ENCODE results near the gene ANTKMT.
"Not testable (repeated sequence)": the region's sequence is repeated elsewhere in the genome, so short reads cannot be mapped to it uniquely, and the experiment has no call there.

Gene ANTKMT

GRCh38 chr16:752007-752312 lies 31.0 kb downstream of the ANTKMT start:
- Histone ChIP-seq H3K9me3 (ENCODE audit: control insufficient read depth in 5 of 5, low read length in 5 of 5) (peaks cover 0 to 5% (median 0%) of the 10 kb centered on the region in 5 donors), H3K9ac (ENCODE audit: low read length in 5 of 5) (no peak overlapping the region), H3K27ac (ENCODE audit: low read depth, low read length) (no peak overlapping the region), H3K4me1 (ENCODE audit: control insufficient read depth in 5 of 5, insufficient read depth in 5 of 5, low read length in 5 of 5) (no peaks in the 10 kb centered on the region), H3K36me3 (ENCODE audit: control insufficient read depth in 5 of 5, insufficient read depth in 5 of 5, low read length in 5 of 5) (no peaks in the 10 kb centered on the region), H3K27me3 (ENCODE audit: control insufficient read depth in 5 of 5, insufficient read depth in 4 of 5, low read length in 5 of 5) (peaks cover 0 to 17% (median 0%) of the 10 kb centered on the region in 5 donors), H3K4me3 (ENCODE audit: low read depth in 1 of 5, low read length in 5 of 5) (no peak overlapping the region)

- H3K36me3 ChIP-seq (ENCODE audit: control insufficient read depth in 5 of 5, insufficient read depth in 5 of 5, low read length in 5 of 5); H3K4me1 ChIP-seq (ENCODE audit: control insufficient read depth in 5 of 5, insufficient read depth in 5 of 5, low read length in 5 of 5); H3K9ac ChIP-seq (ENCODE audit: low read length in 5 of 5); H3K27ac ChIP-seq (ENCODE audit: low read depth, low read length); H3K9me3 ChIP-seq (ENCODE audit: control insufficient read depth in 5 of 5, low read length in 5 of 5); H3K4me3 ChIP-seq (ENCODE audit: low read depth in 1 of 5, low read length in 5 of 5): not testable (repeated sequence)
- peaks cover 0 to 17% (median 0%) of the 10 kb centered on the region in 5 donors for H3K27me3 ChIP-seq (ENCODE audit: control insufficient read depth in 5 of 5, insufficient read depth in 4 of 5, low read length in 5 of 5)
Observed at GRCh38 chr16:754121-754607, 33.2 kb downstream of the ANTKMT start.

- H3K27ac ChIP-seq (ENCODE audit: low read depth, low read length): no peak overlapping the region
- no peaks in the 10 kb centered on the region for H3K36me3 ChIP-seq (ENCODE audit: control insufficient read depth in 5 of 5, insufficient read depth in 5 of 5, low read length in 5 of 5)
- H3K4me3 ChIP-seq (ENCODE audit: low read depth in 1 of 5, low read length in 5 of 5): no peak overlapping the region
- H3K9me3 ChIP-seq (ENCODE audit: control insufficient read depth in 5 of 5, low read length in 5 of 5): peaks cover 0 to 5% (median 0%) of the 10 kb centered on the region in 5 donors
- H3K4me1 ChIP-seq (ENCODE audit: control insufficient read depth in 5 of 5, insufficient read depth in 5 of 5, low read length in 5 of 5): no peaks in the 10 kb centered on the region
- H3K9ac ChIP-seq (ENCODE audit: low read length in 5 of 5): no peak overlapping the region
- peaks cover 0 to 17% (median 0%) of the 10 kb centered on the region in 5 donors for H3K27me3 ChIP-seq (ENCODE audit: control insufficient read depth in 5 of 5, insufficient read depth in 4 of 5, low read length in 5 of 5)
Observed at GRCh38 chr16:754656-755055, 33.7 kb downstream of the ANTKMT start.

GRCh38 chr16:756428-756827 lies 35.5 kb downstream of the ANTKMT start:
- Histone ChIP-seq H3K4me3 (ENCODE audit: low read depth in 1 of 5, low read length in 5 of 5) (no peak overlapping the region), H3K9ac (ENCODE audit: low read length in 5 of 5) (no peak overlapping the region), H3K36me3 (ENCODE audit: control insufficient read depth in 5 of 5, insufficient read depth in 5 of 5, low read length in 5 of 5) (no peaks in the 10 kb centered on the region), H3K27ac (ENCODE audit: low read depth, low read length) (no peak overlapping the region), H3K9me3 (ENCODE audit: control insufficient read depth in 5 of 5, low read length in 5 of 5) (peaks cover 0 to 5% (median 0%) of the 10 kb centered on the region in 5 donors), H3K27me3 (ENCODE audit: control insufficient read depth in 5 of 5, insufficient read depth in 4 of 5, low read length in 5 of 5) (peaks cover 0 to 16% (median 3%) of the 10 kb centered on the region in 5 donors), H3K4me1 (ENCODE audit: control insufficient read depth in 5 of 5, insufficient read depth in 5 of 5, low read length in 5 of 5) (no peaks in the 10 kb centered on the region)

GRCh38 chr16:759110-759910 lies 38.4 kb downstream of the ANTKMT start:
- no peak overlapping the region for H3K4me3 ChIP-seq (ENCODE audit: low read depth in 1 of 5, low read length in 5 of 5)
- no peaks in the 10 kb centered on the region for H3K4me1 ChIP-seq (ENCODE audit: control insufficient read depth in 5 of 5, insufficient read depth in 5 of 5, low read length in 5 of 5)
- H3K9me3 ChIP-seq (ENCODE audit: control insufficient read depth in 5 of 5, low read length in 5 of 5): peaks cover 0 to 5% (median 0%) of the 10 kb centered on the region in 5 donors
- peaks cover 9 to 21% (median 16%) of the 10 kb centered on the region in 5 donors for H3K27me3 ChIP-seq (ENCODE audit: control insufficient read depth in 5 of 5, insufficient read depth in 4 of 5, low read length in 5 of 5)
- no peak overlapping the region for H3K27ac ChIP-seq (ENCODE audit: low read depth, low read length)
- no peak overlapping the region for H3K9ac ChIP-seq (ENCODE audit: low read length in 5 of 5)
- H3K36me3 ChIP-seq (ENCODE audit: control insufficient read depth in 5 of 5, insufficient read depth in 5 of 5, low read length in 5 of 5): no peaks in the 10 kb centered on the region

- H3K27ac ChIP-seq (ENCODE audit: low read depth, low read length): no peak overlapping the region
- no peak overlapping the region for H3K4me3 ChIP-seq (ENCODE audit: low read depth in 1 of 5, low read length in 5 of 5)
- peaks cover 0 to 5% (median 0%) of the 10 kb centered on the region in 5 donors for H3K9me3 ChIP-seq (ENCODE audit: control insufficient read depth in 5 of 5, low read length in 5 of 5)
- H3K36me3 ChIP-seq (ENCODE audit: control insufficient read depth in 5 of 5, insufficient read depth in 5 of 5, low read length in 5 of 5): no peaks in the 10 kb centered on the region
- no peak overlapping the region for H3K9ac ChIP-seq (ENCODE audit: low read length in 5 of 5)
- H3K4me1 ChIP-seq (ENCODE audit: control insufficient read depth in 5 of 5, insufficient read depth in 5 of 5, low read length in 5 of 5): no peaks in the 10 kb centered on the region
- H3K27me3 ChIP-seq (ENCODE audit: control insufficient read depth in 5 of 5, insufficient read depth in 4 of 5, low read length in 5 of 5): peaks cover 9 to 25% (median 16%) of the 10 kb centered on the region in 5 donors
Observed at GRCh38 chr16:760065-760464, 39.1 kb downstream of the ANTKMT start.

GRCh38 chr16:760545-761343 lies 39.8 kb downstream of the ANTKMT start, which contains the start of gene MSLN:
MSLN (plus strand) TSS chr16:760734; CDS start chr16:762681, 1,947 bp downstream.
- no peaks in the 10 kb centered on the region for H3K4me1 ChIP-seq (ENCODE audit: control insufficient read depth in 5 of 5, insufficient read depth in 5 of 5, low read length in 5 of 5)
- H3K27me3 ChIP-seq (ENCODE audit: control insufficient read depth in 5 of 5, insufficient read depth in 4 of 5, low read length in 5 of 5): peaks cover 9 to 28% (median 18%) of the 10 kb centered on the region in 5 donors
- H3K4me3 ChIP-seq (ENCODE audit: low read depth in 1 of 5, low read length in 5 of 5): no peak within 1 kb of the TSS

GRCh38 chr16:761625-762513 lies 40.9 kb downstream of the ANTKMT start:
- Histone ChIP-seq H3K27me3 (ENCODE audit: control insufficient read depth in 5 of 5, insufficient read depth in 4 of 5, low read length in 5 of 5) (peaks cover 9 to 29% (median 25%) of the 10 kb centered on the region in 5 donors), H3K27ac (ENCODE audit: low read depth, low read length) (no peak overlapping the region), H3K36me3 (ENCODE audit: control insufficient read depth in 5 of 5, insufficient read depth in 5 of 5, low read length in 5 of 5) (no peaks in the 10 kb centered on the region), H3K9ac (ENCODE audit: low read length in 5 of 5) (no peak overlapping the region), H3K4me3 (ENCODE audit: low read depth in 1 of 5, low read length in 5 of 5) (no peak overlapping the region), H3K9me3 (ENCODE audit: control insufficient read depth in 5 of 5, low read length in 5 of 5) (no peaks in the 10 kb centered on the region), H3K4me1 (ENCODE audit: control insufficient read depth in 5 of 5, insufficient read depth in 5 of 5, low read length in 5 of 5) (no peaks in the 10 kb centered on the region)

More at GRCh38 chr16:760545-761343, 39.8 kb downstream of the ANTKMT start, which contains the start of gene MSLN:
- Histone ChIP-seq H3K27ac (ENCODE audit: low read depth, low read length) (no peak within 1 kb of the TSS), H3K9ac (ENCODE audit: low read length in 5 of 5) (no peak within 1 kb of the TSS), H3K36me3 (ENCODE audit: control insufficient read depth in 5 of 5, insufficient read depth in 5 of 5, low read length in 5 of 5) (no peaks in the 10 kb centered on the region), H3K9me3 (ENCODE audit: control insufficient read depth in 5 of 5, low read length in 5 of 5) (peaks cover 0 to 5% (median 0%) of the 10 kb centered on the region in 5 donors)

- Histone ChIP-seq H3K27me3 (ENCODE audit: control insufficient read depth in 5 of 5, insufficient read depth in 4 of 5, low read length in 5 of 5) (peaks cover 9 to 29% (median 25%) of the 10 kb centered on the region in 5 donors), H3K4me3 (ENCODE audit: low read depth in 1 of 5, low read length in 5 of 5) (no peak overlapping the region), H3K27ac (ENCODE audit: low read depth, low read length) (no peak overlapping the region), H3K9ac (ENCODE audit: low read length in 5 of 5) (no peak overlapping the region), H3K4me1 (ENCODE audit: control insufficient read depth in 5 of 5, insufficient read depth in 5 of 5, low read length in 5 of 5) (no peaks in the 10 kb centered on the region), H3K9me3 (ENCODE audit: control insufficient read depth in 5 of 5, low read length in 5 of 5) (no peaks in the 10 kb centered on the region), H3K36me3 (ENCODE audit: control insufficient read depth in 5 of 5, insufficient read depth in 5 of 5, low read length in 5 of 5) (no peaks in the 10 kb centered on the region)
Observed at GRCh38 chr16:762595-763268, 41.8 kb downstream of the ANTKMT start.
